K562 (cell line): ENCODE data around the gene USP32. TPM values are rescaled to one million over a fixed set of nuclear protein-coding genes. Genes with fewer than 3 reads are reported as not detected.

Experiments
- ARID2 ChIP-seq: fragments of 450-650 bp; IDR thresholded peaks from 2 replicates; pipeline ENCODE4 v1.6.1; 2017; ENCODE audit warnings: antibody characterized with exemption, mild to moderate bottlenecking
- ETV5 ChIP-seq: sonication (generic); formaldehyde crosslinking; IDR thresholded peaks from 2 replicates; pipeline ENCODE4 v1.4.0; 2020; ENCODE audit warnings: low read depth, mild to moderate bottlenecking, missing genetic modification reagents
- RAD21 ChIP-seq, 2 experiments: fragments of 250-450 bp in 1 of 2; fragments of 450-650 bp in 1 of 2; sonication (Bioruptor Pico) in 1 of 2; formaldehyde crosslinking in 1 of 2; IDR thresholded peaks in 1 of 2; conservative IDR thresholded peaks in 1 of 2; 2 replicates each; pipeline versions ENCODE4 v1.4.0 to v1.8.0; 2020 to 2022; ENCODE audit warnings: mild to moderate bottlenecking in 2 of 2, moderate library complexity in 1 of 2
- TEAD4 ChIP-seq, 2 experiments: sonication (generic) in 1 of 2; formaldehyde crosslinking in 1 of 2; IDR thresholded peaks; 2 replicates each; pipeline versions ENCODE4 v1.6.1 to v1.8.0; 2012 to 2022; ENCODE audit warnings: borderline replicate concordance in 1 of 2, inconsistent platforms in 1 of 2, low read length in 1 of 2, mild to moderate bottlenecking in 1 of 2, missing genetic modification reagents in 1 of 2
- ZFP1 ChIP-seq: fragments of 450-650 bp; formaldehyde crosslinking; IDR thresholded peaks from 2 replicates; pipeline ENCODE4 v1.4.0; 2020; ENCODE audit warnings: mild to moderate bottlenecking, mixed read lengths
- polyA plus RNA-seq, 8 experiments: library from polyadenylated mRNA; depleted of rRNA in 4 of 8; stranded (reverse) in 5 of 8; unstranded in 3 of 8; fragments of >200 nt; fragmentation: Nextera tagmentation in 2 of 8; fragmentation: Illumina TruSeq in 1 of 8; extraction: Ambion mirVana in 2 of 8; extraction: Trizol in 1 of 8; gene quantifications; 2 replicates each; pipeline versions ENCODE4 v1.2.1 to v1.2.3, GENCODE V29; 2011 to 2014; ENCODE audit warnings: inconsistent platforms in 1 of 8, missing spikeins in 1 of 8
- total RNA-seq, 7 experiments: library from RNA; depleted of rRNA in 6 of 7; stranded (reverse); fragments of >200 nt in 6 of 7; fragmentation: Illumina TruSeq in 2 of 7; extraction: Trizol in 2 of 7; gene quantifications; 2 replicates each; pipeline versions ENCODE4 v1.2.1 to v1.2.3, GENCODE V29; 2011 to 2021; ENCODE audit warnings: low replicate concordance in 1 of 7
- TF ChIP-seq, protein P1 (sequence below), 2 experiments: fragments of 450-650 bp in 1 of 2; IDR thresholded peaks; 2 replicates each; pipeline ENCODE4 v1.6.1; 2011 to 2017; ENCODE audit warnings: low read depth in 2 of 2, antibody characterized with exemption in 1 of 2, borderline replicate concordance in 1 of 2, low read length in 1 of 2, mild to moderate bottlenecking in 1 of 2, mixed read lengths in 1 of 2; ENCODE audit not compliant: control insufficient read depth in 1 of 2
- TF ChIP-seq, protein P2 (sequence below): sonication (generic); formaldehyde crosslinking; IDR thresholded peaks from 2 replicates; pipeline ENCODE4 v1.8.1; 2023; ENCODE audit warnings: mild to moderate bottlenecking, missing genetic modification reagents
- TF ChIP-seq, protein P3 (sequence below), 3 experiments: IDR thresholded peaks in 2 of 3; conservative IDR thresholded peaks in 1 of 3; 2 replicates each; pipeline ENCODE4 v1.5.1; 2011 to 2012; ENCODE audit warnings: low read length in 3 of 3, mild to moderate bottlenecking in 3 of 3, control low read depth in 2 of 3, improper control_type of control experiment in 1 of 3, inconsistent platforms in 1 of 3, low read depth in 1 of 3, mixed read lengths in 1 of 3, moderate library complexity in 1 of 3; ENCODE audit not compliant: insufficient read depth in 2 of 3

The USP32 gene
- total and polyA plus RNA-seq, 9 of the 15 experiments (the other 6 are each of a cell fraction or from before 2014, with no cell fraction given): 18.0 to 69.3 (median 47.1) TPM

DNA sequence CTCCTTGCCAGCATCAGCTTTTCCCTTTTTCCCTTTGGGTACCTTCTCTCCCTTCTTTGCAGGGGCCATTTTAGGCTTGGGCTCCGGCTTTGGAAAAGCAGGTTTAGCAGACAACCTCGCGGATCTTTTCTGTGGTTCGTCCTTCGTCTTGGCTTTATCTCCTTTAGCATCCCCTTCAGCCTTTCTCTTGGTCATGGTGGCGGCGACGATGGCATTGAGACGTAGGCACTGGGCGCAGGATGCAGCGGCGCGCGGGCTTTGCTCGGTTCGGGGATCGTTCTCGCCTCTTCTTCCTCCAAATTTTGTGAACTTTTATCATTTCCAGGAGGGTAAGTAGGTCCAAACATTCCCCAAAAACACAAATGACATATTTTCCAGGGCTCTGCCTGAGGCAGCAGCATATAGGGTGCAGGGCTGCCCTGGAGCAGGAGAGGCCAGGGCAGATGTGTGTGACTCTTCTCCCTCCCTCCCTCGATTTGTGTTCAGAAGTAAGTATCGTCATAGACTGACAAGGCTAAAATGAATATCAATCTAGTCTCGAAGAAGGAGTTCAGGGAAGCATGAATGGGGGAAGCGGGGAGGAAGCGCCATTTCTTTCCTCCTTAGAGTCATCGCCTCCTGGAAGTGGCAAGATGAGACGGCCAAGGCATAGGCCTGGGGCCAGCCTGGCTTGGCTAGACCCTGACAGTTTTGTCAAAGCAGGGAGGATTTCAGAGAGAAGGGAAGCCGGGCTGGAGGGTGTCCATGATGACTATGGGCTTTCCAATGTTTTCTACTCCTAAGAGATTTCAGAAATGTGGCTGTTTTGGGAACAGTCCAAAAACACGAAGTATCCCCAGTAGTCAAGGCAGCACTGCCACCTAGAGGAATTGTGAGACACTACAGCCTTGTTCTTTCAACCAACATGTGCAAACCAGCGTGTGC lies 43.6 kb upstream of the USP32 start (continued):
- TF ChIP-seq RAD21 (CRISPR knock-in tag; conservative IDR thresholded peaks at IDR 0.05 in 1 of 2, IDR thresholded peaks at IDR 0.05 in 1 of 2) (peak; percentile 95 to 98), ARID2 (peak; percentile 89; the same call in 1 of the 2 replicates), ETV5 (CRISPR knock-in tag) (peak; percentile 39; the same call in 1 of the 2 replicates), ZFP1 (CRISPR knock-in tag) (no peak), TEAD4 (IDR thresholded peaks at IDR 0.05; ENCODE audit: low read length) (0 out of 2 replicates have a peak, but pooled peaks have one; percentile 9), TEAD4 (CRISPR knock-in tag; IDR thresholded peaks at IDR 0.05; ENCODE audit: borderline replicate concordance) (no peak)
- TF ChIP-seq, protein P1, sequence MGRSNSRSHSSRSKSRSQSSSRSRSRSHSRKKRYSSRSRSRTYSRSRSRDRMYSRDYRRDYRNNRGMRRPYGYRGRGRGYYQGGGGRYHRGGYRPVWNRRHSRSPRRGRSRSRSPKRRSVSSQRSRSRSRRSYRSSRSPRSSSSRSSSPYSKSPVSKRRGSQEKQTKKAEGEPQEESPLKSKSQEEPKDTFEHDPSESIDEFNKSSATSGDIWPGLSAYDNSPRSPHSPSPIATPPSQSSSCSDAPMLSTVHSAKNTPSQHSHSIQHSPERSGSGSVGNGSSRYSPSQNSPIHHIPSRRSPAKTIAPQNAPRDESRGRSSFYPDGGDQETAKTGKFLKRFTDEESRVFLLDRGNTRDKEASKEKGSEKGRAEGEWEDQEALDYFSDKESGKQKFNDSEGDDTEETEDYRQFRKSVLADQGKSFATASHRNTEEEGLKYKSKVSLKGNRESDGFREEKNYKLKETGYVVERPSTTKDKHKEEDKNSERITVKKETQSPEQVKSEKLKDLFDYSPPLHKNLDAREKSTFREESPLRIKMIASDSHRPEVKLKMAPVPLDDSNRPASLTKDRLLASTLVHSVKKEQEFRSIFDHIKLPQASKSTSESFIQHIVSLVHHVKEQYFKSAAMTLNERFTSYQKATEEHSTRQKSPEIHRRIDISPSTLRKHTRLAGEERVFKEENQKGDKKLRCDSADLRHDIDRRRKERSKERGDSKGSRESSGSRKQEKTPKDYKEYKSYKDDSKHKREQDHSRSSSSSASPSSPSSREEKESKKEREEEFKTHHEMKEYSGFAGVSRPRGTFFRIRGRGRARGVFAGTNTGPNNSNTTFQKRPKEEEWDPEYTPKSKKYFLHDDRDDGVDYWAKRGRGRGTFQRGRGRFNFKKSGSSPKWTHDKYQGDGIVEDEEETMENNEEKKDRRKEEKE (IDR thresholded peaks at IDR 0.05; ENCODE audit: borderline replicate concordance in 1 of 2, control insufficient read depth in 1 of 2, low read depth in 2 of 2, low read length in 1 of 2): peak in 1 of 2 experiments; percentile 5; a peak in 1 of 4 replicates
- TF ChIP-seq, protein P2, sequence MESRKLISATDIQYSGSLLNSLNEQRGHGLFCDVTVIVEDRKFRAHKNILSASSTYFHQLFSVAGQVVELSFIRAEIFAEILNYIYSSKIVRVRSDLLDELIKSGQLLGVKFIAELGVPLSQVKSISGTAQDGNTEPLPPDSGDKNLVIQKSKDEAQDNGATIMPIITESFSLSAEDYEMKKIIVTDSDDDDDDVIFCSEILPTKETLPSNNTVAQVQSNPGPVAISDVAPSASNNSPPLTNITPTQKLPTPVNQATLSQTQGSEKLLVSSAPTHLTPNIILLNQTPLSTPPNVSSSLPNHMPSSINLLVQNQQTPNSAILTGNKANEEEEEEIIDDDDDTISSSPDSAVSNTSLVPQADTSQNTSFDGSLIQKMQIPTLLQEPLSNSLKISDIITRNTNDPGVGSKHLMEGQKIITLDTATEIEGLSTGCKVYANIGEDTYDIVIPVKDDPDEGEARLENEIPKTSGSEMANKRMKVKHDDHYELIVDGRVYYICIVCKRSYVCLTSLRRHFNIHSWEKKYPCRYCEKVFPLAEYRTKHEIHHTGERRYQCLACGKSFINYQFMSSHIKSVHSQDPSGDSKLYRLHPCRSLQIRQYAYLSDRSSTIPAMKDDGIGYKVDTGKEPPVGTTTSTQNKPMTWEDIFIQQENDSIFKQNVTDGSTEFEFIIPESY (CRISPR knock-in tag): peak; percentile 27; the same call in 1 of the 2 replicates
- TF ChIP-seq, protein P3, sequence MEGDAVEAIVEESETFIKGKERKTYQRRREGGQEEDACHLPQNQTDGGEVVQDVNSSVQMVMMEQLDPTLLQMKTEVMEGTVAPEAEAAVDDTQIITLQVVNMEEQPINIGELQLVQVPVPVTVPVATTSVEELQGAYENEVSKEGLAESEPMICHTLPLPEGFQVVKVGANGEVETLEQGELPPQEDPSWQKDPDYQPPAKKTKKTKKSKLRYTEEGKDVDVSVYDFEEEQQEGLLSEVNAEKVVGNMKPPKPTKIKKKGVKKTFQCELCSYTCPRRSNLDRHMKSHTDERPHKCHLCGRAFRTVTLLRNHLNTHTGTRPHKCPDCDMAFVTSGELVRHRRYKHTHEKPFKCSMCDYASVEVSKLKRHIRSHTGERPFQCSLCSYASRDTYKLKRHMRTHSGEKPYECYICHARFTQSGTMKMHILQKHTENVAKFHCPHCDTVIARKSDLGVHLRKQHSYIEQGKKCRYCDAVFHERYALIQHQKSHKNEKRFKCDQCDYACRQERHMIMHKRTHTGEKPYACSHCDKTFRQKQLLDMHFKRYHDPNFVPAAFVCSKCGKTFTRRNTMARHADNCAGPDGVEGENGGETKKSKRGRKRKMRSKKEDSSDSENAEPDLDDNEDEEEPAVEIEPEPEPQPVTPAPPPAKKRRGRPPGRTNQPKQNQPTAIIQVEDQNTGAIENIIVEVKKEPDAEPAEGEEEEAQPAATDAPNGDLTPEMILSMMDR (IDR thresholded peaks at IDR 0.05 in 2 of 3, conservative IDR thresholded peaks at IDR 0.05 in 1 of 3; ENCODE audit: insufficient read depth in 2 of 3, low read depth in 1 of 3, low read length in 3 of 3): peak; percentile 84 to 96 (median 87)
